HG03135 (cell line): ENCODE data around the gene FAR2.

ENCODE experiments used
- ATAC-seq: cut with Tn5 transposase; IDR thresholded peaks from one replicate; pipeline ENCODE4 v1.9.1; 2021; ENCODE audit warnings: mild to moderate bottlenecking, moderate library complexity; ENCODE audit not compliant: unreplicated experiment

The FAR2 gene

DNA sequence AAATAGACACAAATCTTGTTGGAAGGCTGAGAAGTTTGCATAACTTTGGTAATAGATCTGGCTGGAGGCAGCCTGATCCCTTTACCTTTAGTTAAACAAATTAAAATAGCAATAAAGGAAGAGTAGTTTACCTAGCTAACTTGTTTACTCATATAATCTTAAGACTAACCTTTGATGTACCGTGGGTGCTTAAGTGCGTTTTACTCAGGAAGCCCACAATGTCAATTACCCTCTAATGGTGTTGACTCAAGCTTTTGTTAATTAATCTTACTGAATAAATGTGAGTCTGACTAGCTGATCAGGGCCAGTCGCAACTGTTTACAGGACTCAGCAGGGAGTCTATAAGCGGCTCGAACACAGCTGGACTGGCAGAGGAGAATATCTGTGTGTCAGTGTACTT is 51.5 kb downstream of the FAR2 start:
- no peak for ATAC-seq

GRCh38 chr12:29201296-29201695 is 52.2 kb downstream of the FAR2 start:
- no peak for ATAC-seq

DNA sequence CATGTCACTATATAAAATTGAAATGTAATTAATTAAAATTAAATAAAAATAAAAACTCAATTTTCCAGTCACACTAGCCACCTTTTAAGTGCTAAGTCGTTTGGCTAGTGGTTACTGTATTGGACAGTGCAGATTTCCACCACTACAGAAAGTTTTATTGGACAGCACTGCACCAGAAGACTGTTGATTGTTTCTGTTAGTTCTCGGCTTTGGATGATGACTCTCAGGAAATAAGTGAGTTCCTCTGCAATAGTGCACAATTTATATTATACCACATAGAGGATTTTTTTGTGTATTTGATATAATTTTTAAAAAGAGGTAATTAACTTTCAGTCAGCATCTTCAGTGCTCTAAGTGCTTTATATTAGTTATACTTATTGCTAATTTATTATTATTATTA is 52.7 kb downstream of the FAR2 start:
- no peak for ATAC-seq

DNA sequence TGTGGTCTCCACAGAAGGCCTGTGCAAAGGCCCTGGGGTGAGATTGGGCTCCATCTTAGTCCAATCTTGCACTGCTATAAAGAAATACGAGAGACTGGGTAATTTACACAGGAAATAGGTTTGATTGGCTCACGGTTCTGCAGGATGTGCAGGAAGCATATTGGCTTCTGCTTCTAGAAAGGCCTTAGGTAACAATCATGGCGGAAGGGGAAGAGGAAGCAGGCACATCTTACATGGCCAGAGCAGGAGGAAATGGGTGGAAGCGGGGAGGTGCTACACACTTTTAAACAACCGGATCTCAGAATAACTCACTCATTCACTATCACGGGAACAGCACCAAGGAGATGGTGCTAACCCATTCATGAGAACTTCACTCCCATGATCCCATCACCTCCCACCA is 55.4 kb downstream of the FAR2 start:
- ATAC-seq, result no peak

DNA sequence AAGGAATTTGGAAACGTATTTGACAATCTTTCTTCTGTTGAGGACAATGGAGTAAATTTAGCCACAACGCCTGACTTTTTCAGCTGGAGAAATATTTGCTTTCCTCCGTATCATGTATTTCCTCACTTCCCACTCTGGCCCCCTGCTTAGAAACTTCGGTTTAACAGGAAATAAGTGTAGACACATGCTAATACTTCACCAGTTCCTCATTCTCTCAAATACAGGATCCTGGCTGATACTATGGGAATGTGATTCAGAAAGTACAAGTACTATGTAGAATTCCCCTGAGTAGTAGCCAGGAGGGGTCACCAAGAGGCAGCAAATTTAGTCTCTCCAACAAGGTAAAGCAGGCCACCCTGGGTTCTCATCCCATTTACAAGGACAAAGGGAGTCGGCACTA is 58.0 kb downstream of the FAR2 start:
- ATAC-seq, result no peak

- ATAC-seq, result no peak
Measured at GRCh38 chr12:29208060-29208459, 59.0 kb downstream of the FAR2 start.

DNA sequence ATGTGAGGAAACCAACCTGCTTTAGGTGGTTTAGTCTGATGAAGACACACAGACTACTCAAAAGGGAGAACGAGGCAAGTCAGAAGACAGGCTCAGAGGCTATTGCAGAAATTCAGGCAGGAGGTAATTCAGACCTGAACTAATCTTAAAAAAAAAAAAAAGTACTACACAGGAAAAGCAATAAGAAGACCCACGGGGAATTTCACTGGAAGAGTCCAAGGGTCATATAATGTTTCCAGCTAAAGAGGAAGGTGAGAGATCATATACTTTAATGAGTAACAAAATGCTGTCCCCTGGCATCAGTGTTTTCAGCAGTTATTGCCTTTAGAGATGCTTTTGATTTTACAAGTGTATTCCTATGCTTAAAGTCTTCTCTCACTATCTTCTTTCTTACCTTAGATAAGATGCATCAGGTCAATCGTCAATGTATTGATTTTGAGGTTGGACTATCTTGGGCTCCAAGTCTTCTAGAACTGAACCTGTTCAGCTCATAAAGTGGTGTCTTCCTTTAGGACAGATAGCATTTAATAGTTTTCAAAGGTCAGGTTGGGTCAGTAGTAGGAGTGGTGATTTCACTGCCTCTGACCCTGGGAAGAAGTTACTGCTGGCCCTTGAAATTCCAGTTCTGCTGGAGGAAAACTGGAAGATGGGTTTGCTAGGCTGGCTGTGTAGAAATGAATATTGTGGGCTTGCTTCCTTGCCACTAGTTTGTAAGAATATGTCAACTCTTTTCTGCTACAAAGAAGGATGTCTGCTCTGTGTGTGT is 60.0 kb downstream of the FAR2 start:
- no peak for ATAC-seq

DNA sequence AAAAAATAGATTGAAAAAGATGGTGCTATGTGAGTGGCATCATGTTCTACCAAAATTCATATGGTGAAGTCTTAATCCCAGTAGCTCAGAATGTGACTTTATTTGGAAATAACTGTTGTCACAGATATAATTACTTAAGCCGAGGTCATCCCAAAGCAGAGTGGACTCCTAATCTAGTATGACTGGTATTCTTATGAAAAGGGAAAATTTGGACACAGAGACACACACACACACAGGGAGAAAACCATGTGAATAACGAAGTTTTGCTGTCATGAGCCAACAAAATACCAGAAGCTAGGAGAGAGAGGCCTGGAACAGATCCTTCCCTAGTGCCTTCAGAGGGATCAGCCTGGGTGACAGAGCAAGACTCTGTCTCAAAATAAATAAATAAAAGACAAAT is 62.6 kb downstream of the FAR2 start:
- no peak for ATAC-seq

DNA sequence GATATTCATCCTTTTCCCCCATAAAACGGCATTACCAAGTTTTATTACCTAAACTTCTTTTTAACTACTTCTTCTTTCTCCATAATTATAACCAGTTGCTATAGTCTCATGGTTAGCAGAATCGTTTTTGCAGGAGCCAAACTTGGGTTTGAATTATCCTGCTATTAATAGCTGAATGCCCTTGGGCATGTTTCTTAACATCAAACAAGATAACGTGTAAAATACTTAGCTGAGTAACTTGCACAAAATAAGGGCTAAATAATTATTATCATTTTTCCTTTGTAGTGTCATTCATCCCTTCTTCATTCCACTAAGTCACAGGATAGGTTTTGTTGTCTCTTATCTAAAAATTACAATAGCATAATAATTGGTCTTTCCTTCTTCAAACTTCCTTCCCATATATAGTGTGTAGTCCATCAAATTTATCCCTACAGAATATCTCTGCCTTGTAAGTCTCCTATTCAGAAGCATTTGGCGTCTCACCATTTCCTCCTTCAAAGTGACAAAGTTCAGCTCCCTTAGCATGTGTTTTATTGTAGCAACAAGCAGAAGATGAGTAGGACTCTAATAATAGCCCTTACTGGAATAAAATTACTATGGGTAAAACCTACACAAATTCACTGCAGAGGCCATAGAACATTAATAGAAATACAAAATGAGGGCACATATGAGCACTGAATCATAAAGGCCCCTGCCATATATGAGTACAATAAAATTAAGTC is 63.8 kb downstream of the FAR2 start:
- no peak for ATAC-seq

- ATAC-seq, result no peak
Measured at GRCh38 chr12:29216266-29216665, 67.2 kb downstream of the FAR2 start.

DNA sequence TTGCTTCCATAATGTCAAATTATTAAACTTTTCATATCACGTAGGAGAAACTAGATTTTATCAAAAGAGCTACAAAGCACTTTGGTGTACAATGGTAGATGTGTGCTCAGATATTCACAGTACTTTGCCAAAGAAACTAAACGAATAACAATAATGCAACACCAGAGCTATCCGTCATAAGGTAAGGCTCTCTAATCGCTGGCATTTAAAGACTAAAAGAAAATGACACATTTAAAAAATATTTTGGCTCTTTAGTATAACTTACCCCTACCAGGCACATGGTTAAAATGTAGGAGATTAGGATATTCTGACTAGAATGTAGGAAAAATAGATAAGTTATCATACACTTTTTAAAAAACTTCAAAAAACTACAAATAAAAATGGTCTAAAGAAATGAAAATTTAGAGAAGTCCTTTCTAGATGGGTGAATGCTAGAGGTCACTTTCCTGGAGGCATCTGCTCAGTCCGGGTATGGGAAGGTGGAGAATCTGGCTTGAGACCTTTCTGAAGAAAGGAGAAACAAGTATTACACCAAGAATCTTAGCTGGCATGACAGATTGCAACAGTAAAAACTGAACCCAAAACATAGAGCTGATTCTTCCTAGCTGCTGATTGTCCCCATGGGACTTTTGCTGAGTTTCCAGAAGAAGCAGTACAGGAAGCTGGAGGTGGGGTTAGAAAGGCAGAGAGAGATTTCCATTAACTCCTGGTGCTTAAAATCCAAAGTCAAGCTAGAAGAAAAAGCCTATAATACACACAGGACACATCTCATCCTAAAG is 67.9 kb downstream of the FAR2 start:
- ATAC-seq, result no peak

DNA sequence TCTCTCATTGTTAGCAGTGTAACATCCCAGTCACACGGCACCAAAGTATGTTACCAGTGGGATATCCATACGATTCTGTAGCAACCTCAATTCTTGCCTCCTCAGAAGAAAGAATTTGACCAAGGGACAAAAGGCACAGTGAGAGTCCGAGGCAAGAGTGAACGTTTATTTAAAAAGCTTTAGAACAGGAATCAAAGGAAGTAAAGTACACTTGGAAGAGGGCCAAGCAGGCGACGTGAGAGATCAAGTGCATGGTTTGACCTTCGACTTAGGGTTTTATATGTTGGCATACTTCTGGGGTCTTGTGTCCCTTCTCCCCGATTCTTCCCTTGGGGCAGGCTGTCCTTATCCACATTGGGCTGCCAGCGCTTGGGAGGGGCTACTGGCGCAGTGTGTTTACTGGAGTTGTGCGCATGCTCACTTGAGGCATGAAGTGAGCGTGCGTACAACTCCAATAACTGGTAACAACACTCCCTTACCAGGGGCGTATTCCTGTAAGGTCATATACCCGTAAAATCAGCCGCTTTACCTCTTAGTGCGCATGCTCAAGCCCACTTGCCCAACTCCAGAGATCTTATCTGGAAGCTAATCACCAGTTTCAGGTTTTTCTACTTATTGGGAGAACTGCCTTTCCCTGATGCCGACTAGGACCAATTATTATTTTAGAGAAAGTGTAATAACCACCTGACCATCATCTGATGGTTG is 71.7 kb downstream of the FAR2 start:
- no peak for ATAC-seq

DNA sequence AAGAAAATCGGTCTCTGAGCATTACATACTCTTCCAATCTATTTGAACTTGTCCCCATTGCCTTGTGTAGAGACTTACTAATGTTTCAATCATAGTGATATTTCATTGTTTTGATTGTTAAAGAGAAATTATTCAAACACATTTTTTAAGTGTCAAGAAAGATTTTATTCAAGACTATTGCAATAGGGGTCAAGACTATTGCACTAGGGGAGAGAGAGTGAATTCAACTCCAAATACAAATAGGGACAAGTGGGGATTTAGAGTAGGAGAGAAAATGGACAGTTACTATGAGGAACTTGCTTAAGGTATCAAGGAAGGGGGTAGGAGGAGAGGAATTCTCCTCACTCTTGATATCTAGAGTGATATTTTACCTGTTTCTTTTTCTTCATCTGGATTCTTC is 73.1 kb downstream of the FAR2 start:
- no peak for ATAC-seq

GRCh38 chr12:29223426-29223825 is 74.3 kb downstream of the FAR2 start:
- ATAC-seq, result no peak

DNA sequence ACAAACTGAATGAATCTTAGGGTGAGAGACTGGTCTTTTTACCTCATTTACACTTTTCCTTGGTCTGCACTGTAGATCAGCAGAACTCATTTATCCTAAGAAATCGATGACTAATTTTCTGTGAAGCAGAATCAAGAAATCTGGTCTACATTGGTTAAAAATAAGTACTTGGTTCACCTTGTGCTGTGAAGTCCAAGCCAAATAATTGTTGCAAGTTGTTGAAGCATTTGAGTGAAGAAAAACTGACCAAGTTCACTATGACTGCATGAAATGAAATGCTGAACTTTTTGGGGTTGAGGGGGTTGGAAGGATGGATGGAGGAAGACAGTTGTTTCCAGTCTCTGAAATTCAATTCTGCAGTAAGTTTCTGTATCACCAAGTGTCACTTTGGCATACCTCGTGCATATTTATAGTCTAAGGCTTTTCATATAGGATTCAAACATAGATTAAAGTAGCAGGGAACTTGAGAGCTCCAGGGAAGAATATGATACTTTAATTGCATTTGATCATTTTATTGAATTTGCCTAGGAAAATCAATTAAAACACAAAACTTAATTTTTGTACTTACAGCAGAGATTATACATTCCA is 75.0 kb downstream of the FAR2 start:
- no peak for ATAC-seq

GRCh38 chr12:29224572-29224971 is 75.5 kb downstream of the FAR2 start:
- no peak for ATAC-seq

GRCh38 chr12:29225834-29226233 is 76.8 kb downstream of the FAR2 start:
- ATAC-seq, result no peak

- no peak for ATAC-seq
Measured at GRCh38 chr12:29226616-29227015, 77.5 kb downstream of the FAR2 start.

DNA sequence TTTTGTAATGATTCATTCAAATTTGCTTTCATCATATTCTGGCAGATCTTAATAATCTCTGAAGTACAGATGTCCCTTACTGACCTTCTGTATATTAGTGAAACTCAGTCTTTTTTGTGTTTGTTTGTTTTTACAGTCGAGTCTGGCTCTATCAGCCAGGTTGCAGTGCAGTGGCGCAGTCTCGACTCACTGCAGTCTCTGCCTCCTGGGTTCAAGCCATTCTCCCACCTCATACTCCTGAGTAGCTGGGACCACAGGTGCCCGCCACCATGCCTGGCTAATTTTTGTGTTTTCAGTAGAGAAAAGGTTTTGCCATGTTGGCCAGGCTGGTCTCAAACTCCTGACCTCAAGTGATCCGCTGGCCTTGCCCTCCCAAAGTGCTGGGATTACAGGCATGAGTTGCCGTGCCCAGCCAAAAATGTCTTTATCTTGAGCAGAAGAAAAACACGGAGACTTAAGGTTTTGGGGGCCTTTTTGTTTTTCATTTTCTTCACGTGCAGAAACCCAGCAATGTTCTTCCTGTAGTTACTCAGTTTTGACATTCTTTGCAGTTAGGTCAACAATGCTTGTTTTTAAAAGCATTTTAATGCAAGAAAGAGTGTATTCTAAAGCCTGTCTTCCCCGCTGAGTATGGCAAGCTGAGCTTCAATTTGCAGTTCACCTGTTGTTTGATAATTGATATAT is 79.5 kb downstream of the FAR2 start:
- no peak for ATAC-seq

DNA sequence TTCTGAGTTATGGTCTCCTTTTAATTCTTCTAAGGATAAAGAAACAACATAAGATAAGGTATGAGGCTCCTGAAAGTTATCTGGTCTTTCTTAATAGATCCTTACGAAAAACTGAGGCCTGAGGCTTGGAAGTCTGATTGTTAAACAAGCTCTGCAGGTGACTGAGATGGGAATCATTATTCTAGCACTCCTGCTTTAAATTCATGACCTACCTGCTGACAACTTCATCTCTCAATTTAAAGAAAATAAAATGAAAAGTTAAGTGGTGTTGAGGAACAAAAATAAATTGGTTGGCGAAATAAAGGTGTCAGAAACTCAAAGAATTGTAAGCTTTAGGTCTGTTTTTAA is 80.1 kb downstream of the FAR2 start:
- ATAC-seq, result no peak
